DOHH2 (cell line): ENCODE results near the gene MCCC2.

Experiments used
- CTCF ChIP-seq: fragments of 200-600 bp; sonication (generic); IDR thresholded peaks from one replicate; pipeline ENCODE4 v1.5.1; 2014; ENCODE audit warnings: antibody characterized with exemption, mild to moderate bottlenecking, low read depth, low read length; ENCODE audit not compliant: poor library complexity, severe bottlenecking
- EZH2phosphoT487 ChIP-seq: fragments of 200-600 bp; sonication (generic); IDR thresholded peaks from 2 replicates; pipeline ENCODE4 v1.6.1; 2017; ENCODE audit warnings: borderline replicate concordance, mild to moderate bottlenecking, antibody characterized with exemption, low read length, moderate library complexity, mixed read lengths

- TF ChIP-seq CTCF (no peak), EZH2phosphoT487 (no peak)
Measured at GRCh38 chr5:71695071-71695470, 107.9 kb downstream of the MCCC2 start.
